Upper lobe of right lung (tissue), 1 donor: ENCODE results near the gene MIA. TPM values are rescaled to one million over a fixed set of nuclear protein-coding genes. Genes with fewer than 3 reads are reported as not detected.
A peak's percentile ranks its signal among the peaks of the same experiment; 100 is the strongest.
"Not testable (repeated sequence)": the region's sequence is repeated elsewhere in the genome, so short reads cannot be mapped to it uniquely, and the experiment has no call there.

Source experiments
- ATAC-seq: fragments of 200-7000 bp; cut with Tn5 transposase; one replicate; pipeline ENCODE4 v1.9.1; 2020; ENCODE audit warnings: mild to moderate bottlenecking, moderate library complexity
- DNase-seq: peaks from one replicate; pipeline ENCODE4 v3.0.0-alpha.2; 2020
- H3K27ac ChIP-seq: fragments of 200-600 bp; one replicate; pipeline ENCODE4 v1.8.0; 2022
- H3K27me3 ChIP-seq: fragments of 200-600 bp; one replicate; pipeline ENCODE4 v1.8.0; 2022; ENCODE audit warnings: mild to moderate bottlenecking
- H3K36me3 ChIP-seq: fragments of 200-600 bp; one replicate; pipeline ENCODE4 v1.8.0; 2022
- H3K4me1 ChIP-seq: fragments of 200-600 bp; one replicate; pipeline ENCODE4 v1.8.0; 2022
- H3K4me3 ChIP-seq: fragments of 200-600 bp; one replicate; pipeline ENCODE4 v1.8.0; 2022; ENCODE audit warnings: mild to moderate bottlenecking
- H3K9me3 ChIP-seq: fragments of 200-600 bp; one replicate; pipeline ENCODE4 v1.8.0; 2022
- CTCF ChIP-seq: fragments of 200-600 bp; IDR thresholded peaks from one replicate; pipeline ENCODE4 v1.8.0; 2022; ENCODE audit warnings: antibody characterized with exemption
- intact Hi-C: fragments of 100-400 bp; cut with DNase I; formaldehyde crosslinking; loops from one replicate; pipeline ENCODE4 v1.11.0; 2022
- long read RNA-seq: library from polyadenylated mRNA; unstranded; transcript quantifications from one replicate; pipeline ENCODE4 v2.0.0, GENCODE V29; 2021
- total RNA-seq: library from RNA; stranded (reverse); fragmentation: NEBNext Ultra II Directional; extraction: Animal tissue kit (Norgen Biotek cat#: 25700); gene quantifications from one replicate; pipeline ENCODE4 v1.2.1, GENCODE V29; 2021
- donor health status: DM: no; HTN: yes; CAD: no; lungs with severe emphysema.

MIA gene
- total RNA-seq = not detected
- long read RNA-seq = 0 reads

GRCh38 chr19:40774916-40775631, at the start of gene MIA:
Gene MIA, plus strand, starts transcription at chr19:40775521. Its CDS starts 22 bp downstream, at chr19:40775543.
- Histone ChIP-seq H3K9me3 (no peaks in the 10 kb centered on the region), H3K4me1 (peaks cover 14% of the 10 kb centered on the region), H3K27me3 (no peaks in the 10 kb centered on the region), H3K36me3 (no peaks in the 10 kb centered on the region), H3K4me3 (no peak within 1 kb of the TSS), H3K27ac (peak within 1 kb of the TSS; percentile 97)
- intact Hi-C loops = no loop called here
- DNase-seq (no peak), ATAC-seq (no peak)
- no peak for TF ChIP-seq CTCF

GRCh38 chr19:40726279-40726678, 49.0 kb upstream of the MIA start:
- Histone ChIP-seq H3K27ac (no peak overlapping the region), H3K4me1 (peaks cover 30% of the 10 kb centered on the region), H3K9me3 (no peaks in the 10 kb centered on the region), H3K36me3 (peaks cover 93% of the 10 kb centered on the region), H3K4me3 (no peak overlapping the region), H3K27me3 (no peaks in the 10 kb centered on the region)
- TF ChIP-seq CTCF = no peak
- ATAC-seq (no peak), DNase-seq (no peak)
- intact Hi-C loops = no loop called here

GRCh38 chr19:40730065-40730464, 45.3 kb upstream of the MIA start:
- H3K9me3 ChIP-seq, intact Hi-C loops, H3K4me3 ChIP-seq, ATAC-seq, H3K27ac ChIP-seq, H3K27me3 ChIP-seq, H3K4me1 ChIP-seq, DNase-seq: not testable (repeated sequence)
- H3K36me3 ChIP-seq = peaks cover 99% of the 10 kb centered on the region

GRCh38 chr19:40732304-40732703, 43.0 kb upstream of the MIA start:
- H3K27ac ChIP-seq, ATAC-seq, DNase-seq, H3K4me1 ChIP-seq, H3K4me3 ChIP-seq, H3K27me3 ChIP-seq, intact Hi-C loops, H3K9me3 ChIP-seq: not testable (repeated sequence)
- H3K36me3 ChIP-seq = peaks cover 100% of the 10 kb centered on the region

- H3K4me3 ChIP-seq = no peak overlapping the region
- H3K9me3 ChIP-seq = no peaks in the 10 kb centered on the region
- DNase-seq (no peak), ATAC-seq (no peak)
- peaks cover 98% of the 10 kb centered on the region for H3K36me3 ChIP-seq
- H3K27me3 ChIP-seq = no peaks in the 10 kb centered on the region
- no peak for TF ChIP-seq CTCF
- H3K4me1 ChIP-seq = no peaks in the 10 kb centered on the region
- no peak overlapping the region for H3K27ac ChIP-seq
- intact Hi-C loops = no loop called here
Observed at GRCh38 chr19:40733149-40733548, 42.2 kb upstream of the MIA start.

- ATAC-seq (peak; percentile 60), DNase-seq (no peak)
- Histone ChIP-seq H3K9me3 (no peaks in the 10 kb centered on the region), H3K36me3 (peaks cover 98% of the 10 kb centered on the region), H3K27ac (peak overlapping the region; percentile 58), H3K4me1 (no peaks in the 10 kb centered on the region), H3K27me3 (no peaks in the 10 kb centered on the region), H3K4me3 (no peak overlapping the region)
- no peak for TF ChIP-seq CTCF
- intact Hi-C loops = no loop called here
Observed at GRCh38 chr19:40735013-40735771, 40.1 kb upstream of the MIA start.
